ENCODE results near the gene PNPLA5. TPM values are rescaled to one million over a fixed set of nuclear protein-coding genes. Genes with fewer than 3 reads are reported as not detected.

The PNPLA5 gene
- polyA plus RNA-seq, 3 donors: not detected

- DNase-seq: no peak
- intact Hi-C loops (cut with micrococcal nuclease): no loop called here
- H3K36me3 ChIP-seq (replicated peaks in 1 of 2; ENCODE audit: control insufficient read depth in 1 of 2, insufficient read depth in 2 of 2, low read length in 2 of 2): no peaks in the 10 kb centered on the region
- no peaks in the 10 kb centered on the region for H3K4me1 ChIP-seq (ENCODE audit: control insufficient read depth in 1 of 2, insufficient read depth in 2 of 2, low read length in 2 of 2)
- H2AFZ ChIP-seq (ENCODE audit: insufficient read depth, low read depth, low read length, poor library complexity, severe bottlenecking): no peak overlapping the region
- WGBS (ENCODE audit: insufficient coverage): 92% methylated on average over 16 of the region's 21 CpGs
- H3K79me2 ChIP-seq (ENCODE audit: insufficient read depth, low read length): no peaks in the 10 kb centered on the region
- no peak overlapping the region for H3K9ac ChIP-seq (ENCODE audit: insufficient read depth, low read length, poor library complexity, severe bottlenecking)
- no peaks in the 10 kb centered on the region for H3K36me3 Mint-ChIP-seq
- H3K9me3 Mint-ChIP-seq: no peaks in the 10 kb centered on the region
- no peak overlapping the region for H3K4me2 ChIP-seq (replicated peaks; ENCODE audit: extremely low read depth, low read length, poor library complexity, severe bottlenecking)
- H3K4me1 Mint-ChIP-seq: no peaks in the 10 kb centered on the region
- H3K4me3 ChIP-seq (replicated peaks in 1 of 3; ENCODE audit: low read depth in 2 of 3, low read length in 3 of 3): no peak overlapping the region
- no peak for TF ChIP-seq CTCF (IDR thresholded peaks at IDR 0.05)
- H3K4me3 Mint-ChIP-seq: no peak overlapping the region
- H3K9me3 ChIP-seq (replicated peaks in 1 of 2; ENCODE audit: control insufficient read depth in 1 of 2, insufficient read depth in 1 of 2, low read length in 2 of 2): no peaks in the 10 kb centered on the region
- peaks cover 0 to 7% (median 2%) of the 10 kb centered on the region in 3 donors for H3K27me3 Mint-ChIP-seq (ENCODE audit: low read depth in 3 of 3)
- no peaks in the 10 kb centered on the region for H3K27me3 ChIP-seq (ENCODE audit: control insufficient read depth in 2 of 2, insufficient read depth in 2 of 2, low read length in 2 of 2)
- H4K20me1 ChIP-seq (ENCODE audit: insufficient read depth, low read length): no peaks in the 10 kb centered on the region
- no peak overlapping the region for H3K27ac Mint-ChIP-seq
- H3K27ac ChIP-seq (ENCODE audit: low read depth in 1 of 2, low read length in 2 of 2): no peak overlapping the region
These were observed 47.9 kb downstream of the PNPLA5 start for GRCh38 chr22:43843783-43844530.

GRCh38 chr22:43841742-43842141 lies 50.1 kb downstream of the PNPLA5 start:
- 94% methylated on average over 20 of the region's 21 CpGs for WGBS (ENCODE audit: insufficient coverage)
- Histone ChIP-seq H3K27me3 (ENCODE audit: control insufficient read depth in 2 of 2, insufficient read depth in 2 of 2, low read length in 2 of 2) (no peaks in the 10 kb centered on the region), H3K4me2 (replicated peaks; ENCODE audit: extremely low read depth, low read length, poor library complexity, severe bottlenecking) (no peak overlapping the region), H3K36me3 (replicated peaks in 1 of 2; ENCODE audit: control insufficient read depth in 1 of 2, insufficient read depth in 2 of 2, low read length in 2 of 2) (no peaks in the 10 kb centered on the region), H3K27ac (ENCODE audit: low read depth in 1 of 2, low read length in 2 of 2) (no peak overlapping the region), H3K9me3 (replicated peaks in 1 of 2; ENCODE audit: control insufficient read depth in 1 of 2, insufficient read depth in 1 of 2, low read length in 2 of 2) (no peaks in the 10 kb centered on the region), H3K9ac (ENCODE audit: insufficient read depth, low read length, poor library complexity, severe bottlenecking) (no peak overlapping the region), H3K4me3 (replicated peaks in 1 of 3; ENCODE audit: low read depth in 2 of 3, low read length in 3 of 3) (no peak overlapping the region), H2AFZ (ENCODE audit: insufficient read depth, low read depth, low read length, poor library complexity, severe bottlenecking) (no peak overlapping the region), H4K20me1 (ENCODE audit: insufficient read depth, low read length) (no peaks in the 10 kb centered on the region), H3K4me1 (ENCODE audit: control insufficient read depth in 1 of 2, insufficient read depth in 2 of 2, low read length in 2 of 2) (no peaks in the 10 kb centered on the region), H3K79me2 (ENCODE audit: insufficient read depth, low read length) (no peaks in the 10 kb centered on the region)
- no peak overlapping the region for H3K27ac Mint-ChIP-seq
- no peak for DNase-seq
- H3K9me3 Mint-ChIP-seq: no peaks in the 10 kb centered on the region
- peaks cover 3 to 7% (median 3%) of the 10 kb centered on the region in 3 donors for H3K27me3 Mint-ChIP-seq (ENCODE audit: low read depth in 3 of 3)
- no peak for TF ChIP-seq CTCF (IDR thresholded peaks at IDR 0.05)
- no peak overlapping the region for H3K4me3 Mint-ChIP-seq
- H3K4me1 Mint-ChIP-seq: no peaks in the 10 kb centered on the region
- intact Hi-C loops (cut with micrococcal nuclease): no loop called here
- H3K36me3 Mint-ChIP-seq: no peaks in the 10 kb centered on the region

All from CD14-positive monocyte (primary cell).